ENCODE measurements around the gene PALS2. TPM values are rescaled to one million over a fixed set of nuclear protein-coding genes. Genes with fewer than 3 reads are reported as not detected.

PALS2 gene
- total and polyA plus RNA-seq, 8 donors, result 0.58 to 27.0 (median 5.4) TPM

GRCh38 chr7:24601600-24601999, 28.3 kb downstream of the PALS2 start:
- H3K27me3 ChIP-seq, result no peaks in the 10 kb centered on the region
- no peak overlapping the region for H3K4me3 ChIP-seq
- 81 to 92% (median 83%) methylated on average over 1 of the region's 1 CpG for WGBS, 5 donors
- no peak for DNase-seq
- H3K27ac ChIP-seq, result no peak overlapping the region
- intact Hi-C loops (cut with DNase I; ENCODE audit: low total_unique reads), result no loop called here
- TF ChIP-seq EP300 (IDR thresholded peaks at IDR 0.05) (no peak), POLR2AphosphoS5 (IDR thresholded peaks at IDR 0.05) (no peak), CTCF (IDR thresholded peaks at IDR 0.05) (no peak), POLR2A (IDR thresholded peaks at IDR 0.05) (no peak)
- no peaks in the 10 kb centered on the region for H3K9me3 ChIP-seq
- no peaks in the 10 kb centered on the region for H3K4me1 ChIP-seq
- no peaks in the 10 kb centered on the region for H3K36me3 ChIP-seq

- no peaks in the 10 kb centered on the region for H3K4me1 ChIP-seq
- intact Hi-C loops (cut with DNase I; ENCODE audit: low total_unique reads), result no loop called here
- no peak for TF ChIP-seq POLR2A (IDR thresholded peaks at IDR 0.05)
- TF ChIP-seq CTCF (IDR thresholded peaks at IDR 0.05), result no peak
- no peak for TF ChIP-seq POLR2AphosphoS5 (IDR thresholded peaks at IDR 0.05)
- no peak for TF ChIP-seq EP300 (IDR thresholded peaks at IDR 0.05)
- H3K4me3 ChIP-seq, result no peak overlapping the region
- no peaks in the 10 kb centered on the region for H3K9me3 ChIP-seq
- no peak overlapping the region for H3K27ac ChIP-seq
- no peak for DNase-seq
- H3K27me3 ChIP-seq, result no peaks in the 10 kb centered on the region
- H3K36me3 ChIP-seq, result no peaks in the 10 kb centered on the region
Measured at GRCh38 chr7:24602860-24603456, 29.7 kb downstream of the PALS2 start.

DNA sequence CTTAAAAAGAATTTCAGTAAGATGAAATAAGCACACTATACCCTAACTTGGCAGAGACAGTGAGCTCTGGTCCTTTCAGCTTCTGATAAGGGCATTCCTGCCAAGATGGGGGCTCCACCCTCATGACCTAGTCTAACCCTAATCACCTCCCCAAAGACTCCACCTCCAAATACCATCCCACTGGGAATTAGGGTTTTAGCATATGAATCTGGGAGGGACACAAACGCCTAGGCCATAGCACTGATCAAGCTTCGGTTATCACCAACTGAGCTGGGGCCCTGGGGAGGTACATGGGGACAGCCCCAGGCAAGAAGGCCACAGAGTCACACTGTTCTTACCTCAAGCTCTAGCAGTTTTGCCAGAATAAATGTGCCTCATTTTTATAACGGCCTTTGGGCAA, 31.4 kb downstream of the PALS2 start:
- TF ChIP-seq POLR2A (IDR thresholded peaks at IDR 0.05) (no peak), EP300 (IDR thresholded peaks at IDR 0.05) (no peak), CTCF (IDR thresholded peaks at IDR 0.05) (no peak), POLR2AphosphoS5 (IDR thresholded peaks at IDR 0.05) (no peak)
- intact Hi-C loops (cut with DNase I; ENCODE audit: low total_unique reads), result no loop called here
- H3K4me3 ChIP-seq, result no peak overlapping the region
- H3K27ac ChIP-seq, result no peak overlapping the region
- no peaks in the 10 kb centered on the region for H3K9me3 ChIP-seq
- H3K36me3 ChIP-seq, result no peaks in the 10 kb centered on the region
- no peaks in the 10 kb centered on the region for H3K27me3 ChIP-seq
- no peaks in the 10 kb centered on the region for H3K4me1 ChIP-seq
- WGBS, 5 donors, result 84 to 88% (median 87%) methylated on average over 3 of the region's 3 CpGs
- DNase-seq, result no peak

GRCh38 chr7:24608504-24608903, 35.3 kb downstream of the PALS2 start:
- H3K9me3 ChIP-seq, result no peaks in the 10 kb centered on the region
- H3K4me3 ChIP-seq, result no peak overlapping the region
- DNase-seq, result no peak
- no peaks in the 10 kb centered on the region for H3K36me3 ChIP-seq
- H3K27ac ChIP-seq, result no peak overlapping the region
- intact Hi-C loops (cut with DNase I; ENCODE audit: low total_unique reads), result no loop called here
- H3K4me1 ChIP-seq, result no peaks in the 10 kb centered on the region
- TF ChIP-seq CTCF (IDR thresholded peaks at IDR 0.05), result no peak
- no peak for TF ChIP-seq POLR2AphosphoS5 (IDR thresholded peaks at IDR 0.05)
- no peak for TF ChIP-seq POLR2A (IDR thresholded peaks at IDR 0.05)
- no peak for TF ChIP-seq EP300 (IDR thresholded peaks at IDR 0.05)
- H3K27me3 ChIP-seq, result no peaks in the 10 kb centered on the region

All from stomach (tissue), 9 donors.